HG02678 (cell line): ENCODE data around the gene KANSL3.
"Not testable (repeated sequence)": the region's sequence is repeated elsewhere in the genome, so short reads cannot be mapped to it uniquely, and the experiment has no call there.

ENCODE experiments used
- ATAC-seq: cut with Tn5 transposase; IDR thresholded peaks from one replicate; pipeline ENCODE4 v1.9.1; 2021; ENCODE audit warnings: mild to moderate bottlenecking, moderate library complexity; ENCODE audit not compliant: unreplicated experiment

Gene KANSL3

DNA sequence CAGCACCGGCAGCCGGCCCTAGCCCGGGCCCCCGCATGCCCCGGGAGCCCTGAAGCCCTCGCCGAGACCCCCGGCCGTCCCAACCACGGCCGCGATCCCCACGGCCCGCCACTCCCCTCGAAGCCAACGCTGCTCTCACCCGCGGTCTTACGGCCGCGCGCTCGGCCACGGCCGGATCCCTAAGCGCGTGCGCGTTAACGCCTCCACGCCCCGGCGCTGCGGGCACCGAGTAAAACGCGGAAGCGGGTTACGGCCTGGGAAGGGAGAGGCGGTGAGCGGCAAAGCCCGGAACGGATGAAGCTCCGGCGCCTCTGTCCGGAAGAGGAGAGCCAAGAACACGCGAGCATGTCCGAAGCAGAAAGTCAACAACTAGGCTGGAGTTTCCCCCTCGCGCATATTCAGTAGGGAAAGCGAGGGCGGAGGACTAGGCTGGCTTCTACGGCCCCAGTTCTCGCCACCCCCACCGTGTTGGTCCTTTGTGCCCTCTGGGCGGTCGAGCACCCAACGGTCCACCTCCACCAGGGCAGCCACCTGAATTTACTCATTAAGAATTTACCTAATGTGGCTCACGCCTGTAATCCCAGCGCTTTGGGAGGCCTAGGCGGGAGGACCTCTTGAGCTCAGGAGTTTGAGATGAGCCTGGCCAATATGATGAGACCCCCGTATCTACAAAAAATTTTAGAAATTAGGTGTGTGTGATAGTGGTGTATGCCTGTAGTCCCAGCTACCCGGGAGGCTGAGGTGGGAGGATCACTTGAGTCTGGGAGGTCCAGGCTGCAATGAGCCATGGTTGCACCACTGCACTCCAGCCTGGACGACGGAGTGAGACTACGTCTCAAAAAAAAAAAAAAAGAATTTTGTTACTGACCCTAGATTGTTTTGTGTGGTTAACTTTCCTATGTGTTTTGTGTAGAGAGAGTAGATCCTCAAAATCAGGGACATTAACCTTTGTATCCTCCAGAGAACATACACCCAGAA lies at the start of gene KANSL3:
KANSL3 (minus strand) TSS at position 169 of the 978 bp plus-strand sequence. CDS start 1,177 bp downstream, outside the sequence.
- ATAC-seq = peak; percentile 81

DNA sequence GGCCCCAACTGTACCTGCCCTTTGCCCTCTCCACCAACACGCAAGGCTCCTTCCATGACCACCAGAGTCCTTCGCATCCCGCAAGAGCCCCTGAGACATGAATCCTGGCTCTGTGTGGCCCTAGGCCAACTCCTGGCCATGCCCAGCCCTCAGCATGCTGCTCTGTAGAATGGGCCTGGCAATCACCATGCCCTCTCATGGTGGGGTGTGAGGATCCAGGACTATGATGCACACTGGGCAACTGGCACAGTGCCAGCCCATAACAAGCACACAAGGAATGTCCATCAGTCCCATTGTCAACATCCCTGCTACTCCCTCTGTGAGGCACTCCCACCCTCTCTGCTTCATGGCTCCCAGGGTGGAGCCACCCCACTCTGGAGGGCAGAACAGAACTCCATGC lies 49.2 kb upstream of the KANSL3 start:
- ATAC-seq = no peak

DNA sequence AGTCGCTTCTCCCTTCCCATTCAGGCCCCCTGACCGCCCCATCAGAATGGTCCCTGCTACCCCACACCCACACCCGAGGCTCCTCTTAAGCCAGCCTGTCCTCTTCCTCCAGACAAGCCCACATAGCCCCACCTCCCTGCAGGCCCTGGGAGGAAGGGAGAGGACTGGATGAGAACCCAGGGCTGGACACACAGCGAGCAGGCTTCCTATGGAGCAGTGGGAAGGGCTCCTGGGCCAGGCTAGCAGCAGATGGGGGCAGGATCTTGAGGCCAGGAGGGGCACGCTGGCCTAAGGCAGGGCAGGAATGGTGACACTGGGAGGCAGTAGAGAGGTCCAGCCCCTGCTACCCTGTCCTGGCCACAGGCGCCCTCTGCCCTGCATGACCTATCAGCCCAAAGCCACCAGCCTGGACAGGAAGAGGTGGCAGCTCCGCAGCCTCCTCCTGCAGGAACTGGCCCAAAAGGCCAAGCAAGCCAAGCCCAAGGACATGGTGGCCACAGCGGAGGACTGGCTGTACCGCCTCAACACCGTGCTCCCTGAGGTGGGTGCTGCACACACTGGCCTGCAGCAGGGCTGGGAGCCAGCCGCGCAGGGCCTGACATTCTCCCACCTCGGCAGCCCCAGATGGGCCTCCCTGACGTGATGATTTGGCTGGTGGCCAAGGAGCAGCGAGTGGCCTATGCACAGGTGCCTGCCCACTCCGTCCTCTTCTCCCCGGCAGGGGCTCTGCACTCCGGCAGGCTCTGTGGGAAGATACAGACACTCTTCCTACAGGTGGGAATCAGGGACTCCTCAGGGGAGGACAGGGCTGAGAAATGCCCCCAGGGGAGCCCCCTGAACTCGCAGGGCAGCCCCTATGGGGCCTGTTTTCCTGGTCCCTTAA lies 47.7 kb upstream of the KANSL3 start:
- ATAC-seq = no peak

DNA sequence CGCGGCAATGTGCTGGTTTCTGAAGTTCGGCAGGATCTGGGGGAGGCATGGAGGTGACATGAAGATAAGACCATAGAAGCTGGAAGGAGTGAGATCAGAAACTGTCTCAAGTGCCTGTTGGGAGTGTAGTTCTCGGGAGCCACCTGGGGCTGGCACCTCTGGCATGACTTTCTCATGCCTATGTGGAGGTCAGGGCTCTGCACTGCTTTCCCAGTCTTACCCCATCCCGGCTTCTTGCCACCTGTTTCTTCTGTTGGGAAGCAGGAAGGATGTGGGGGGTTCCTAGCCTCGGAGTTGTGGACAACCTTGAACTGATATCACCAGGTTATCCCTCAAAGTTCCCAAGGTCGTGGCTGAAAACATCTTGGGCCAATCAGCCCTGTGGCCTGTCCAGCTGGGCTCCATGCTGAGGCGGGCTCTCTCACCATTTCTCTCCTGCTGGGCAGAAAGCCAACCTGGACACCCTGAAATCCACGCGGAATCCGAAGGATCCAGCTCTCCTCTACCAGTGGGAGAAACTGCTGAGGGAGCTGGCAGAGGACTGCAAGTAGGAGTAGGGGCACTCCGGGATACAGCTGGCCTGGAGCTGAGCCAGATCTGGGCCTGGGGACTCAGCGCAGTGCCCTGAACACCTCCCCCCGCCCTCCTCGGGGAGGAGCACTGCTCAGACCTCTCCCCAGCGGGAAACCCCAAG lies 46.9 kb upstream of the KANSL3 start:
- no peak for ATAC-seq

DNA sequence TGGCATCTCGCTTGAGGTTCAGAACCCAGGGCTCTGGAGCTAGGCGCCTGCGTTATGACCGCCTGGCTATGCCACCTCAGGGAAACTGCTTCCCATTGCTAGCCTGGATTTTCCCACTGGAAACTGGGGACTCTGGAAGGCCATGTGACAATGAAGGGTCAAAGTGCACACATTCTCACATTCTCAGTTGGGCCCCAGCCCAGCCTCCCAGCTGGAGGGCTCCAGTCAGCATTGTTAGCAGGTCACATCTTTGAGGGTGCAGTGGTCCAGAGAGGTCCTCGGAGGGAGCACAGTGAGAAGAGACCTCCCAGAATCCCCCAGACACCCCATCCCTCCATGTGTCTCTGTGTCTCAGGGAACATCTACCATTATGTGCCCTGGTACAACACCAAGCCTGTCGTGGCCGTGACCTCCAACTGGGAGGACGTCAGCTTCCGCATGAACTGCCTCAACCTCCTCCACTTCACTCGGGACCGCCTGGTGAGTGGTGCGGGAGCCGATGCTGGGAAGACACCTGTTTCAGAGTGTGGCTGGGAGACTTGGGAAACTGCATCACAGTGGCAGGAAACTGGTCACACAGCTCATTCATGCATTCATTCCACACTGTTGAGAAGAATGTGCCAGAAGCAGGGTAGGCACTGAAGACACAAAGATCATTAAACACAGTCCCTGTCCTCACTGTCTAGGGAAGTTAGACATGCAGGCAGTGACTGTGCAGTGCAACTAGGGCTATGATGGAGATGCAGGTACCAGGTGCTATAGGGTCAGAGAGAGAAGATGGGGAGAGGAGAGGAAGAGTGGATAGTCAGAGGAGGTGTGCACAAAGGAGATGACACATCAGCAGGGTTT lies 46.1 kb upstream of the KANSL3 start:
- ATAC-seq = no peak

- ATAC-seq = no peak
Measured at GRCh38 chr2:96683307-96683706, 45.2 kb upstream of the KANSL3 start.

- no peak for ATAC-seq
Measured at GRCh38 chr2:96681540-96681939, 43.4 kb upstream of the KANSL3 start.

- ATAC-seq = no peak
Measured at GRCh38 chr2:96680561-96681141, 42.5 kb upstream of the KANSL3 start.

GRCh38 chr2:96679848-96680247 lies 41.7 kb upstream of the KANSL3 start:
- no peak for ATAC-seq

DNA sequence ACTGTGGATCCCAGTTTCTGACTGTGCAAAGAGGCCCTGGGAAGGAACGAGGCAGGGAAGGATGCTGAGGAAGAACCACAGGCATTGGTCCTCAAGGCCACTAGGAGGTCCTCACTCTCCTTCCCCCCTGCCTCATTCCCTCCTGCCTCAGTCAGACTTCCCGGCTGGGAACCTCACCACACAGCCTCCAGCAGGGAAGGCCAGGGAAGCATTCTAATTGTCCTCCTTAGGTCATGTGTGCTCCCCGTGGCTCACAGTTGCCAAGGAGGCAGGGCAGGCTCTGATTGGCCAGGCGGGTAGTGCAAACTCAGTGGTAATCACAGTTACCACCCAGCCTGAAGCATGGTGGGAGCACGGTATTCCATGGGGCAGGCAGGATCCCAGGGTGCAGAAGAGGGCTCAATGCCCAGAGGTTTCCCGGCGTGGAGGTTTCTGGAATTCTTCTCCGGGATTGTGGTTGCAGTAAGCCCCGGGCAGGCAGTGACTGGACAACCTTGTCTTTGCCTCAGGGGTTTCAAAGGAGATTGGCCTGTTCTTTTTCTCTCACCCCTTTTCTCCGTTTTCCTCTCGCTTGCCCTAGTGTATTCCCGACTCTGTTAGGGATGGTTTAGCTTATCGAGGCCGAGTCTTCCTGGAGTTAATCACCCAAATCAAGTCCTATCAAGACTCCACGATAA lies 31.6 kb upstream of the KANSL3 start:
- ATAC-seq = no peak

DNA sequence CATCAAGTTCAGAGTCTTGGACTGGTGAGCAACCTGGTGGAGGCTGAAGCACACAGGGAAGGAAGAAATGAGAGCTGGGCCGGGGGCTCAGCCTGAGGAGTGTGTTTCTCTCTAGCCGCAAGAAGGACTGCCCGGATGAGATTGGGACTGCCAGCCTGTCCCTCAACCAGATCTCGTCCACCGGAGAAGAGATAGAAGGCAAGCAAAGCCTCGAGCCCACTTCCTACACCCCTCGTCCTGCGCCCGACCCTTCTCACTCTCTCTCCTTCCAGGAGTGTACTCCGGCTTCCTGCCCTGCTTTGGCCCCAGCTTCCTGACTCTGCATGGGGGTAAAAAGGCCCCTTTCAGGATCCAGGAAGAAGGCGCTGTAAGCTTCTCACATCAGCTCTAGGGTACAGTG lies 30.7 kb upstream of the KANSL3 start:
- ATAC-seq = no peak

DNA sequence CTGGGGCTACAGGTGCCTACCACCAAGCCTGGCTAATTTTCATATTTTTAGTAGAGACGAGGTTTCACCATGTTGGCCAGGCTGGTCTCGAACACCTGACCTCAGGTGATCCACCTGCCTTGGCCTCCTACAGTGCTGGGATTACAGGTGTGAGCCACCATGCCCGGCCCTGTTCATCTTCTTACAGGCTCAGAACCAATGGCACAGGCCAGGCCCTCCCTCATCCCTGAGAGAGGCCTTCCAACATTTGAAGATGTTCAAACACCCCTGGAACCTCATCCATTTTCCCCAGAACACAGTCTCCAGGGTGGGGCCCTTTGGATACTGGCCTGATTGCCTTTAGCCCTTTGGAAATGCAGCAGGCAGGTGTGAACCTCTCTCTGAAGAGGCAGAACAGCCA lies 27.6 kb upstream of the KANSL3 start:
- not testable (repeated sequence) for ATAC-seq

DNA sequence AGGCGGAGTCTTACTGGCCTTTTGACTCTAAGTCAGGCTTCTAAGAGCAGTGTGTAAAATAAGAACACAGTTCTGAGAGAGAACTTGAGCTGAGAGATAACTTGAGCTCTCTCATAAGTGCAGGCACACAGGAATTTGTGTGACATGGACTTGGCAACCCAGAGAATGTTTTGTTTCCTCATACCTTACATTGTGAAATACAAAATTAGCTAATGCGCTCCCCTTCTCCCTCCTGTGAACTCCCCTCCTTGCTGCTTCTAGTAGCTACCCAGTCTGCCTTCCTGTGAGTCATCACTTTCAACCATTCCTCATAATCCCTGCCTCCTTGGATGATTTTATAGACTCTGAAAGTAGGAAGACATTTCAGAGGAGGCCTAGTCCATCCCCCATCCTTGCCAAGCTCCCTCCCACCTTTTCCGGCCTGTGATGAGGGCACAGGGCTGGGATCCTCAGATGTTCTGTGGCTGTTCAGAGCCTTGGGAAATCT lies 27.0 kb upstream of the KANSL3 start:
- ATAC-seq = no peak

GRCh38 chr2:96664366-96664925 lies 26.3 kb upstream of the KANSL3 start:
- no peak for ATAC-seq

GRCh38 chr2:96663829-96664228 lies 25.7 kb upstream of the KANSL3 start:
- no peak for ATAC-seq

DNA sequence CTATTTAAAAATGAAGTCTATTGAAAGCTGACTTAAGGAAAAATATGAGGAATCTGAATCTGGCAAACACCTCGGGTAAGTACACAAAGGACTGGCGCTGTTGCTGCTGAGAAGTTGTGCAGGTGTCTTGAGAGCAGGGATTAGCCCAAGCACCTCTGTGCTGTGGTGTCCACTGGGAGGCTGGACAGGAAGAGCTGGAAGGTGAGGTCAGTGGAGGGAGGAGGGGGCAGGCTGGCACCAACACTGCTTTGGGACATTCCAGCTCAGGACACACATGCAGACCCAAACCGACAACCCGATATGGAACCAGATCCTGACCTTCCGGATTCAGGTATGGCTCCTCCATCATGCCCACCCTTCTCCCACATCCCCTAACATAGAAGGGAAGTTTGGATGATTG lies 25.1 kb upstream of the KANSL3 start:
- ATAC-seq = no peak

DNA sequence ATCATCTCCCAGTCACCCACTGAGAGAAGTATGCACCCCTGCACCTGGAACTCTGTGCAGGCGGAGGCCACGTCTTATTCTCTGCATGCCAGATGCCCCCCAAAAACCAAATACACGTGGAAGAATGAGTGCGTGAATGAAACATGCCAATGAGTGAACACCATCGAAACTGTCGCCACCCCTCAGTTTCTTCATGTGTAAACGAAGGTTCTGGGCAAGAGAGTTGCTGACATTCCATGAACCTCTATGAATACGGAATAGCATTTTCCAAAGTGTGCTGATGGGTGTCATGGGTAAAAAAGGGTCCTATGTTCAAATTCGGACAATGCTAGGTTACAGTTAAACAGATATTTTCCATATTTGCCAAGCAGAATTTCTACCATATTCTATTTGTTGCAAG lies 24.2 kb upstream of the KANSL3 start:
- ATAC-seq = no peak

- no peak for ATAC-seq
Measured at GRCh38 chr2:96661324-96661723, 23.2 kb upstream of the KANSL3 start.

DNA sequence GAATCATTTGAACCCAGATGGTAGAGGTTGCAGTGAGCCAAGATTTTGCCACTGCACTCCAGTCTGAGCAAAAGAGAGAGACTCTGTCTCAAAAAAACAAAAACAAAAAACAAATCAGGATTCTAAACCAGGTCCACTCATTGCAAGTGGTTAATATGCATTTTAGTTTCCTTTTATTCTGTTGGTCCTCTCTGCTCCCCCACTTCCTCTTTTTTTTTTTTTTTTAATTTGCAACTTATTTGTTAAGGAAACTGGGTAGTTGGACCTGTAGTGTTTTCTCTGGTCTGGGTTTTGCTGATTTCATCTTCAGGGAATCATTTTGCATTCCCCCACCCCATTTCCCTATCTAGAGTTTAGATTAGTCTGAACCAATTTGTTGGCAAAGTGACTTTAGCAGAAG lies 18.4 kb upstream of the KANSL3 start:
- no peak for ATAC-seq
